Measurements from ENCODE around the gene HK1.

HK1 gene

DNA sequence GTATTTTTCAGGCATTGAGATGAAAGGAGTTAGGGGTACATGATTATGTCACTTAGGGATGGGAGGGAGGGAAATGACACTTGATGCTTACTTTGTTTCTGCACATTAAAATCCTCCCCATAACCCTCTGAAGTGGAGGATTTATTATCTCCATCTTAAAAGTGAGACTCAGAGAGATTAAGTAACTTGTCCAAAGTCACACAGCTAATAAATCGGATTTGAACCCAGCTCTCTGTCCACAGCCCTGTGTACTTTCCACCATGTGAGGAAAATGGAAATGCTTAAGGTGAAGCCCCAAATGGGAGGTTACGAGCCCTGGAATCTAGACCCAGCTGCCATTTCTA lies 58.6 kb downstream of the HK1 start:
- Histone ChIP-seq H3K4me3 (ENCODE audit: low read depth, low read length) (no peak overlapping the region), H3K27ac (no peak overlapping the region), H3K9me3 (ENCODE audit: severe bottlenecking) (no peaks in the 10 kb centered on the region), H3K36me3 (no peaks in the 10 kb centered on the region), H3K27me3 (ENCODE audit: insufficient read depth, low read depth, severe bottlenecking) (no peaks in the 10 kb centered on the region)
- DNase-seq, result no peak
- TF ChIP-seq, protein P1, sequence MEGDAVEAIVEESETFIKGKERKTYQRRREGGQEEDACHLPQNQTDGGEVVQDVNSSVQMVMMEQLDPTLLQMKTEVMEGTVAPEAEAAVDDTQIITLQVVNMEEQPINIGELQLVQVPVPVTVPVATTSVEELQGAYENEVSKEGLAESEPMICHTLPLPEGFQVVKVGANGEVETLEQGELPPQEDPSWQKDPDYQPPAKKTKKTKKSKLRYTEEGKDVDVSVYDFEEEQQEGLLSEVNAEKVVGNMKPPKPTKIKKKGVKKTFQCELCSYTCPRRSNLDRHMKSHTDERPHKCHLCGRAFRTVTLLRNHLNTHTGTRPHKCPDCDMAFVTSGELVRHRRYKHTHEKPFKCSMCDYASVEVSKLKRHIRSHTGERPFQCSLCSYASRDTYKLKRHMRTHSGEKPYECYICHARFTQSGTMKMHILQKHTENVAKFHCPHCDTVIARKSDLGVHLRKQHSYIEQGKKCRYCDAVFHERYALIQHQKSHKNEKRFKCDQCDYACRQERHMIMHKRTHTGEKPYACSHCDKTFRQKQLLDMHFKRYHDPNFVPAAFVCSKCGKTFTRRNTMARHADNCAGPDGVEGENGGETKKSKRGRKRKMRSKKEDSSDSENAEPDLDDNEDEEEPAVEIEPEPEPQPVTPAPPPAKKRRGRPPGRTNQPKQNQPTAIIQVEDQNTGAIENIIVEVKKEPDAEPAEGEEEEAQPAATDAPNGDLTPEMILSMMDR (IDR thresholded peaks at IDR 0.05; ENCODE audit: low read depth, low read length), result no peak

DNA sequence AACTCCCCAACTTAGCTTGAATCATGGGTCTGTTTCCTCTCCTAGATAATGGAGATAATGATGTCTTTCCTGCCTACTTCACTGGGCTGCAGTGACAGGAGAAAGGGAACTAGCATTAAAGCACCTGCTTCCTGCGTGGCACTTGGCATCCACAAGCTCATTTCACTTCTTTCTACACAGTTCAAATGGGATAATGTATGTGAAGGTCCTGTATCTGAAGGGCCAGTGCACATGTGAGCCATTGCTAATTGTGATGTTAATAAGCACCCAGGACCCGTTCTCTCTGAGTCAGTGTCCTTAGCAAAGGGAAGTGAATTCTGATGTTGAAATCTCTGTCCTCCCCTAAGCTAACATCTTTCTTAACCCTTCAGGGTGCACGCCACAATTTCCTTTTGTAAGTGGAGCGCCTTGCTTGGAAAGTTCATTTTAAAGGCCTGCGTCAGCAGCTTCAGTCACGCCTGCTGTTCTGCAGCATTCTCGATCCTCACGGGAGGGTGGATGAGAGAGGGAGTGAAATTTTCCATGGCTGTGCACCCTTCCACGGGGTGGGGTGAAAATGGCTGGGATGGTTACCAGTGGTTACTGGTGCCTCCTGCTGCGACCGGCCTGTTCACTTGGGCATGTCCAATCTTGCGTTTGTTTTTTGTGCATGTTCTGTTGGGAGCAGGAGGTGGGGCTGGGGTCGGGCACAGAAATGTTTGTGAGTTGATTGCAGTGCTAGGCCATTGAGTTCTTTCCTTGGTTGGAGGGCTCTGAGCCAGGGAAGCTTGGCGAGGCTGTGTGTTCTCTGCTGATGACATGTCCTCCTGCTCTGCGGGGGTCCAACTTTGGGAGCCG lies 59.2 kb downstream of the HK1 start:
- H3K36me3 ChIP-seq, result no peaks in the 10 kb centered on the region
- DNase-seq, result no peak
- H3K27me3 ChIP-seq (ENCODE audit: insufficient read depth, low read depth, severe bottlenecking), result no peaks in the 10 kb centered on the region
- TF ChIP-seq, protein P1 (IDR thresholded peaks at IDR 0.05; ENCODE audit: low read depth, low read length), result no peak
- H3K4me3 ChIP-seq (ENCODE audit: low read depth, low read length), result no peak overlapping the region
- no peaks in the 10 kb centered on the region for H3K9me3 ChIP-seq (ENCODE audit: severe bottlenecking)
- no peak overlapping the region for H3K27ac ChIP-seq

GRCh38 chr10:69338133-69338456 lies 59.8 kb downstream of the HK1 start:
- no peaks in the 10 kb centered on the region for H3K27me3 ChIP-seq (ENCODE audit: insufficient read depth, low read depth, severe bottlenecking)
- H3K36me3 ChIP-seq, result no peaks in the 10 kb centered on the region
- no peak overlapping the region for H3K27ac ChIP-seq
- no peak for DNase-seq
- H3K4me3 ChIP-seq (ENCODE audit: low read depth, low read length), result no peak overlapping the region
- TF ChIP-seq, protein P1 (IDR thresholded peaks at IDR 0.05; ENCODE audit: low read depth, low read length), result no peak
- no peaks in the 10 kb centered on the region for H3K9me3 ChIP-seq (ENCODE audit: severe bottlenecking)

- DNase-seq, result no peak
- Histone ChIP-seq H3K27ac (no peak overlapping the region), H3K4me3 (ENCODE audit: low read depth, low read length) (no peak overlapping the region), H3K9me3 (ENCODE audit: severe bottlenecking) (no peaks in the 10 kb centered on the region), H3K36me3 (peaks cover 2% of the 10 kb centered on the region), H3K27me3 (ENCODE audit: insufficient read depth, low read depth, severe bottlenecking) (no peaks in the 10 kb centered on the region)
- TF ChIP-seq, protein P1 (IDR thresholded peaks at IDR 0.05; ENCODE audit: low read depth, low read length), result no peak
Measured at GRCh38 chr10:69338547-69339450, 60.5 kb downstream of the HK1 start.

DNA sequence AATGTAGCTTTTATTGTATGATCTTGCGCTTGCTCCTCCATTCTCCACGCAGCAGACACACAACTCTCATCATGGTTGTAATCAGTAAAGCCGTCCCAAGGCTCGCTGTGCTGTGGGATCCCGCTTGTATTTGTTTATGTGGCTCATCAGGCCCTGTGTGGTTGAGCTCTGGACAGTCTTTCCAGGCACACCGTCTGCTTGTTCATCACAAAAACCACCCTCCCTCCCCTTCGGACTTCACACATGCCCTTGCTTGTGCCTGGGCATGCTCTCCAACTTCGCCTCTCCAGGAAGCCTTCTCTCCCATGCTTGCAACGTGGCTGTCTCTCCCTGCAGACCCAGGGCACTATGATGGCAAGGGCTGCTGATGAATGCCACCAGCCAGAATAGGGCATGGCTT lies 62.4 kb downstream of the HK1 start:
- Histone ChIP-seq H3K4me3 (ENCODE audit: low read depth, low read length) (no peak overlapping the region), H3K36me3 (peaks cover 13% of the 10 kb centered on the region), H3K27ac (no peak overlapping the region), H3K9me3 (ENCODE audit: severe bottlenecking) (no peaks in the 10 kb centered on the region), H3K27me3 (ENCODE audit: insufficient read depth, low read depth, severe bottlenecking) (no peaks in the 10 kb centered on the region)
- no peak for DNase-seq
- TF ChIP-seq, protein P1 (IDR thresholded peaks at IDR 0.05; ENCODE audit: low read depth, low read length), result no peak
